LNCAP (cell line): ENCODE data around the gene DDX51.

Source experiments
- TF ChIP-seq, protein P1 (sequence below): fragments of 450-650 bp; IDR thresholded peaks from 2 replicates; pipeline ENCODE4 v1.5.1; 2017; ENCODE audit warnings: mild to moderate bottlenecking

DDX51 gene

DNA sequence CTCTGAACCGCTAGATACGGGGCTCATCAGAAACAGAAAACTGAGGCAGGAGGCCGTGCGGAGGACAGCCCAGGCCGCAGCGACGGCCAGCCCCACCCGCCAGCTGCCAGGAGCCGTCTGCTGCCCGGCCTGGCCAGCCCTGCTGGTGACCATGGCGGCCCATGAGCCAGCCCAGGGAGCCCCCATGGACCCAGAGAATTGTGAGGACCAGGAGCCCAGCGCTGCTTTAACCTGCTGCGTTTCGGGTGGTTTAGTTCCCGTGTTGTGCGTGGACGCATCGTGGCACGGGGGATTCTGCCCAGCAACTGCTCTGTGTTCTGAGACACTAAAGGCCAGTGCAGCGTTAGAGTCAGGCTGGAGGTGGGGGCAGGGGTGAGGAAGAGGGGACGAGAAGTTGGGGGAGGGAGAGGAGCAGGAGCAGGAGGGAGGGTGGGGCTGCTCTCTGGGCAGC, 44.4 kb upstream of the DDX51 start:
- TF ChIP-seq, protein P1, sequence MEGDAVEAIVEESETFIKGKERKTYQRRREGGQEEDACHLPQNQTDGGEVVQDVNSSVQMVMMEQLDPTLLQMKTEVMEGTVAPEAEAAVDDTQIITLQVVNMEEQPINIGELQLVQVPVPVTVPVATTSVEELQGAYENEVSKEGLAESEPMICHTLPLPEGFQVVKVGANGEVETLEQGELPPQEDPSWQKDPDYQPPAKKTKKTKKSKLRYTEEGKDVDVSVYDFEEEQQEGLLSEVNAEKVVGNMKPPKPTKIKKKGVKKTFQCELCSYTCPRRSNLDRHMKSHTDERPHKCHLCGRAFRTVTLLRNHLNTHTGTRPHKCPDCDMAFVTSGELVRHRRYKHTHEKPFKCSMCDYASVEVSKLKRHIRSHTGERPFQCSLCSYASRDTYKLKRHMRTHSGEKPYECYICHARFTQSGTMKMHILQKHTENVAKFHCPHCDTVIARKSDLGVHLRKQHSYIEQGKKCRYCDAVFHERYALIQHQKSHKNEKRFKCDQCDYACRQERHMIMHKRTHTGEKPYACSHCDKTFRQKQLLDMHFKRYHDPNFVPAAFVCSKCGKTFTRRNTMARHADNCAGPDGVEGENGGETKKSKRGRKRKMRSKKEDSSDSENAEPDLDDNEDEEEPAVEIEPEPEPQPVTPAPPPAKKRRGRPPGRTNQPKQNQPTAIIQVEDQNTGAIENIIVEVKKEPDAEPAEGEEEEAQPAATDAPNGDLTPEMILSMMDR, result no peak

DNA sequence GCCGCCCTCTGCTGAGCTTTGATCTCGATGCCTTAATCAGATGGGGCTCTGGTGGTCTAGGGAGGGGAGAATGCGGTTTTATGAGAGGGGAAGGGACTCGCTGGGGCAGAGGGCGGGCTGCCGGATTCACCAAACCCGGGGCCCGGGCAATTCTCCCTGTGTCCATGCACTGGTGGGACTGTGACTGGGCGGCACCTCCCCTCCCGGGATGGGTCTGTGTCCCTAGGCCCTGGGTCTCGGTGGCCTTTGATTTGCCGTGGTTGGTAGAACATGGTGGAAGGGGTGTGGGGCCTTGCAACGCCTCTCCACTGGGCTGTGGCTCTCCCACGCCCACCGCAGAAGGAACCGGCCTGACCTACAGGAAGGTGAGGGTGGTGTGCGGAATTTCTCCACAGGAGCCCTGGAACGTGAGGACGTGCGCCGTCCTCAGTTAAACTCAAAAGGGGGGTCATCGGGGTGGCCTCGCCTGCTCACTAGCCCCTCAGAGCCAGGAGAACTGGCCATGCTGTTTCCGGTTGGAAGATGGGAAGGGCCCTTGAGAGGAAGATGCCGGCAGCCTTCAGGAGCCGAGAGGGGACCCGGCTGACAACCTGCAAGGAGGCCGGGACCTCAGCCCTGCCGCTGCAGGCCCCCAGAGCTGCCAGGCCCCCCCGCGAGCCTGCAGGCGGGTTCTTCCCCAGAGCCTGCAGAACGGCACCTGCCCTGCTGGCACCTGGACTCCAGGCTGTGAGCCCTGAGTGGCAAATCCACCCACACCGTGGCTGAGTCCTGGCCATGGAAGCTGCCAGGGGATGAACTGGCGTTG, 43.7 kb upstream of the DDX51 start:
- TF ChIP-seq, protein P1, result no peak

DNA sequence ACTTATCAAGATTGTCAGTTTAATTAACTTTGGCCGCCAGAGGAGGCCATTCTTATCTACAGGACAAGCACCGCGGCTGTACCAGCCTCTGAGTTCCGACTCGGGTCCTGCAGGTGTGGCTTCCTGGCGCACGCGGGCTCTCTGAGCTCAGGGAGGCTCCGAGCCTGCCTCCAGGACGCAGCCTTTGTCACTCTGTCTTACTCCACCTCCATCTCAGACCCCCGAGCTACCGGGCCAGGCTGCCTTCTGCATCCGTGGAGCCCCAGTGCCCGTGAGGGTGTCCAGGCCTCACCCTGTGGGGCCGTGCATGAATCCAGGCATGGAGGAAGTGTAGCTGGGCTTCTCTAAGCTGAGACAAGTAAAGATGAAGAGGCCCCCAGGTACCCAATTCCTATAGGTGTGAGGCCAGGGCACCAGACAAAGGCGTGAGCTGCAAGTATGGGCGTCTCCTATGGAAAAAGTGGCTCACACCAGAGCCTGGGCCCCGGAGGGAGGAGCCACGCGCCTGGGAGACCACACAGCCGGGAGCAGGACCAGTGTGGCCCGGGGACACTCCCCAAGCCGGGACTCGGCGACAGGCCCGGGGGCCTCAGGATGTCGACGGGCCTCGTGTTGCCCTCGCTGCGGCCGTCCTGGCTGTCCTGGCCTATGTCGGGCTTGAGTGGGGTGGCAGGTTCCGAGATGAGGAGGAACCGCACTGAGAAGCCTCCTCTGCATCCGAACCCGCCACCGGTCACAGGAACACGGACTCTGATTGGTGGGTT, 42.9 kb upstream of the DDX51 start:
- TF ChIP-seq, protein P1, result no peak

DNA sequence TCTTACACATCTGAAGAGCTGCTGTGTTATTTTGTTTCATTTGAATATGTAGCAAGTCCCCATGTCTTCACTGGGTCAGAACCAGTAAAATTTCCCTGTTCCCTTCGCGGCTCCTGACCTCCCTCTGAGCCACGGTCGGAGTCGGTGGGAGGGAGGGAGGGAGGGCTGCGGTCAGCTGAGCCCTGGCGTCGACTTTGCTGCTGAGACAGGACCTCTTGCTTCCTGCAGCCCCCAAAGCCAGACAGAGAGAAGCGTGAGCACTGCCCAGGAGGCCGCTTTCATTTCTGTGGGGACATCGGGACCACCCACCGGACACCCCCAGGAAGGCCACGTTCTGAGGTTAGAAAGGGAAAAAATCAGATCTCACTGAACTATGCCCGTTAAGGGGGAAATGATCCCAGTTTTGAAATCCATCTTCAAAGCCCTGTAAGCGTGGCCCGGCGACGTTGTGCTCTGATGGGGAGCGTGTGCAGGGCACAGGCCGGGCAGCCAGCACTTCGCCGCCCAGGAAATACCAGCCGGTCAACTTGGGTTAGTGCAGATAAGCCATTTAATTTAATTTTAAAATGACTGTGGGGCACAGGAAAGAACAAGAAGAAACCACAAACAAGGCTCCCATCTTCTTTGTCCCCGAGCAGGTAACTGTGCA, 42.2 kb upstream of the DDX51 start:
- TF ChIP-seq, protein P1, result no peak

DNA sequence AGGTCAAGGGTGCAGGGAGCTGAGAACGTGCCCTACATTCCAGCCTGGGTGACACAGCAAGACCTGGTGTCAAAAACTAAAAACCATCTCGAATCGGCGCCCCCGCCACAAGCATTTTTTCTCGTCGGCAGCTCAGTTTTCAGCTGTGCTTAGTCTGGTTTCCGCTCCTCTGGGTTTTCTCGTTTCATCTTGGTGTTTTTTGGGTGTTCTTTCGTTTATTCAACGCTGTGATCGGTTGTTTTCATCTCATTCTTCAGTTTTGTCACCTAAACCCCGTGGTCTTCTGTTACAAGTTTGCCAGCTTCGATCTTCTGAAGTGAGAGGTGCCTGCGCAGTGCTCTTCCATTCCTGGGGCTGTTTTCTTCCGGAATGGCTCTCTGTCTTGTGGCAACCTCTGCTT, 41.6 kb upstream of the DDX51 start:
- TF ChIP-seq, protein P1, result no peak

DNA sequence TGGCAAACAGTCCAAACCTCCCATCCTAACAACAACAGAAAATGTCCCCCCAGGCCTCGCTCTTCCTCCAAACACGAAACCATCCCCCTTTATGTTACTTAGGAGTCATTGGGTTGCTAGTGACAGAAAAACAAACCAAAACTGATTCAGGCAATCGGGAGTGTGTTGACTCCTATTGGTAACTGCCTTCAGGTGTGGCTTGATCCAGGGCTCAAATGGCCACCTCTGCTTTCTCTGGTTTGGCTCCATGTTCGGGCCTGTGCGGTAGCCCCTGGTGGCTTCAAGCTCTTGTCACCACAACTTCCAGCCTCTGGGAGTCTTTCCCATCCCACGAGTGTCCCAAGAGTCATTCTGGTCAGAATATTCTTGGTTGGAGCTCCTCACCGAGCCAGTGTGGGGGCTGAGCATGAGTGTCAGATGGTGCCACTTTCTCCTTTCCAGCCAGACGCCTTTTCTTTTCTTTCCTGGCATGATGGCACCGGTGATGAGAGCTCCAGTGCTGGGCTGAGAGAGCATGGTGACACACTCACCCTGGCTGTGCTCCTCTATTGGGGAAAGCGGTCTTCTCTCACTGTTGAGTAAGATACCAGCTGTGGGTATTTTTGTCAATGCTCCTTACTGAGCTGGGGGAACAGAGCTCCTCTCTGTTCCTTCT, 38.7 kb upstream of the DDX51 start:
- TF ChIP-seq, protein P1, result no peak

DNA sequence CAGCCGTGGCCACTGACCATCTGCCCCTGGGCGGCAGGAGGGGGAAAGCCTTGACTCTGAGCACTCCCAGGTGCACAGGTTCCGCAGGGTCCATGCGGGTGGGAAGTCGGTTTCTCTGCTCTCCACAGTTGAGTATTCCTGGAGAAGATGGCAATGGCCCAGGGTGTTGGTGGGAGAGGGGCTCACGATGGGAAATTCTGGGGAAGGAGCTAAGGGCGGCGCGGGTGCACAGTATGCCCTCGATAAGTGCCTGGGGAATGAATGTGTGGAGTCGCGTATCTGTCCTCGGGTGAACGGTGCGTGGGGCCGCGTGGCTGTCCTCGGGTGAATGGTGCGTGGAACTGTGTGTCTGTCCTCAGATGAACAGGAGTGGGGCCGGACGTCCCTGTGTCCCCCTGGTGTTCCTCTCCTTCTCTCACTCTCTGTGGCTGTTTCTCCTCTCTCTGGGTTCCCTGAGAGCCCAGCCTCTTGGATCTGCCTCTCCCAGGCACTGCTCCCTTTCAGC, 38.1 kb upstream of the DDX51 start:
- TF ChIP-seq, protein P1, result no peak
